CD4-positive, alpha-beta T cell (primary cell): ENCODE data around the gene STOML3. TPM values are rescaled to one million over a fixed set of nuclear protein-coding genes. Genes with fewer than 3 reads are reported as not detected.
"Not testable (repeated sequence)": the region's sequence is repeated elsewhere in the genome, so short reads cannot be mapped to it uniquely, and the experiment has no call there.

Experiments
- ATAC-seq: fragments of 200-7000 bp; cut with Tn5 transposase; one replicate; pipeline ENCODE4 v1.10.0; 2022; ENCODE audit warnings: mild to moderate bottlenecking; ENCODE audit not compliant: poor library complexity
- CTCF ChIA-PET: fragments of 350-600 bp; sonication (Branson Sonifier 250); formaldehyde crosslinking; loops from one replicate; lab custom pipeline; 2021; ENCODE audit warnings: antibody characterized with exemption, inconsistent platforms; lab: Charles Lee
- POLR2A ChIA-PET: fragments of 350-600 bp; sonication (Branson Sonifier 250); formaldehyde crosslinking; loops from one replicate; lab custom pipeline; 2021; ENCODE audit warnings: antibody characterized with exemption, inconsistent platforms; lab: Charles Lee
- DNase-seq, 14 experiments: peaks; one replicate each; pipeline ENCODE4 v3.0.0-alpha.2; 2013 to 2020; ENCODE audit warnings: mixed read lengths in 2 of 14
- H3K27ac ChIP-seq, 2 donors: one replicate each; pipeline versions ENCODE4 v1.5.1 to v1.7.0; 2013; ENCODE audit warnings: low read length in 2 of 2, low read depth in 1 of 2, mild to moderate bottlenecking in 1 of 2
- H3K27me3 ChIP-seq, 2 experiments: 1 replicate in 1 of 2; 2 replicates in 1 of 2; pipeline versions ENCODE4 v1.6.1 to v1.7.0; 2013; ENCODE audit warnings: low read length in 2 of 2, control low read depth in 1 of 2, mild to moderate bottlenecking in 1 of 2, moderate library complexity in 1 of 2; ENCODE audit not compliant: insufficient read depth in 2 of 2, control insufficient read depth in 1 of 2
- H3K36me3 ChIP-seq: one replicate; pipeline ENCODE4 v1.6.1; 2013; ENCODE audit warnings: low read length, control low read depth; ENCODE audit not compliant: insufficient read depth
- H3K4me1 ChIP-seq: one replicate; pipeline ENCODE4 v1.6.1; 2013; ENCODE audit warnings: low read length, control low read depth; ENCODE audit not compliant: insufficient read depth
- H3K4me3 ChIP-seq: one replicate; pipeline ENCODE4 v1.5.1; 2013; ENCODE audit warnings: mild to moderate bottlenecking, low read length, moderate library complexity
- H3K9me3 ChIP-seq, 2 experiments: 1 replicate in 1 of 2; 2 replicates in 1 of 2; pipeline versions ENCODE4 v1.6.1 to v1.7.0; 2013; ENCODE audit warnings: low read length in 2 of 2, mild to moderate bottlenecking in 2 of 2, control low read depth in 1 of 2, moderate library complexity in 1 of 2; ENCODE audit not compliant: control insufficient read depth in 1 of 2, insufficient read depth in 1 of 2
- H3K27ac Mint-ChIP-seq: one replicate; pipeline ENCODE4 v1.8.0; 2020; ENCODE audit warnings: mixed read lengths
- H3K27me3 Mint-ChIP-seq: one replicate; pipeline ENCODE4 v1.8.0; 2021; ENCODE audit warnings: mixed read lengths
- H3K36me3 Mint-ChIP-seq: one replicate; pipeline ENCODE4 v1.8.0; 2021; ENCODE audit warnings: low read depth, mixed read lengths
- H3K4me1 Mint-ChIP-seq: one replicate; pipeline ENCODE4 v1.8.0; 2021; ENCODE audit warnings: low read depth, mixed read lengths
- H3K4me3 Mint-ChIP-seq: one replicate; pipeline ENCODE4 v1.8.0; 2020; ENCODE audit warnings: mild to moderate bottlenecking, mixed read lengths
- H3K9me3 Mint-ChIP-seq: one replicate; pipeline ENCODE4 v1.8.0; 2020; ENCODE audit warnings: mixed read lengths
- CTCF ChIP-seq: fragments of 200-600 bp; IDR thresholded peaks from one replicate; pipeline ENCODE4 v1.8.0; 2022; ENCODE audit warnings: antibody characterized with exemption, mild to moderate bottlenecking
- intact Hi-C, 2 experiments: fragments of 100-400 bp; cut with DNase I in 1 of 2; cut with micrococcal nuclease in 1 of 2; formaldehyde crosslinking; loops; one replicate each; pipeline versions ENCODE4 v1.15.1 to v1.9.0; 2023 to 2025; cut with DNase I, micrococcal nuclease
- total RNA-seq, 174 experiments: library from RNA in 2 of 174; stranded (reverse) in 2 of 174; gene quantifications; one replicate each; pipeline ENCODE4 v1.2.3 and lab custom pipeline; 2021 to 2026

The STOML3 gene
- total RNA-seq, 2 experiments from 2014 or later: not detected

GRCh38 chr13:39012608-39013007, 22.0 kb upstream of the STOML3 start:
- no peaks in the 10 kb centered on the region for H3K9me3 Mint-ChIP-seq
- no peaks in the 10 kb centered on the region for H3K9me3 ChIP-seq
- TF ChIP-seq CTCF: no peak
- DNase-seq (no peak), ATAC-seq (no peak)
- no peak overlapping the region for H3K4me3 ChIP-seq
- ChIA-PET POLR2A (no interaction called here), CTCF (no interaction called here)
- no peak overlapping the region for H3K27ac ChIP-seq
- no peaks in the 10 kb centered on the region for H3K27me3 Mint-ChIP-seq
- intact Hi-C loops: loop anchor here in 1 of 2 experiments (10.0 kb wide), 1 partner anchor 1938 kb away; no protein-coding TSS in a partner anchor
- no peaks in the 10 kb centered on the region for H3K27me3 ChIP-seq
- no peaks in the 10 kb centered on the region for H3K4me1 ChIP-seq
- peaks cover 92% of the 10 kb centered on the region for H3K36me3 Mint-ChIP-seq
- no peak overlapping the region for H3K4me3 Mint-ChIP-seq
- H3K27ac Mint-ChIP-seq: no peak overlapping the region
- no peaks in the 10 kb centered on the region for H3K4me1 Mint-ChIP-seq
- H3K36me3 ChIP-seq: peaks cover 74% of the 10 kb centered on the region

- H3K27ac Mint-ChIP-seq, H3K4me3 ChIP-seq, H3K4me3 Mint-ChIP-seq, H3K9me3 Mint-ChIP-seq, intact Hi-C loops, CTCF ChIA-PET, H3K4me1 ChIP-seq, H3K27ac ChIP-seq, H3K4me1 Mint-ChIP-seq, H3K27me3 Mint-ChIP-seq, ATAC-seq, H3K27me3 ChIP-seq, DNase-seq, H3K9me3 ChIP-seq: not testable (repeated sequence)
- POLR2A ChIA-PET: interaction anchor here (0.7 kb wide), 1 partner anchor 27 kb away, joined by 3 read pairs; no protein-coding TSS in a partner anchor
- peaks cover 36% of the 10 kb centered on the region for H3K36me3 Mint-ChIP-seq
- H3K36me3 ChIP-seq: peaks cover 15% of the 10 kb centered on the region
Measured at GRCh38 chr13:39006371-39007111, 15.9 kb upstream of the STOML3 start.

GRCh38 chr13:38998739-38999138, 8.1 kb upstream of the STOML3 start:
- H3K27me3 Mint-ChIP-seq: no peaks in the 10 kb centered on the region
- DNase-seq: no peak
- Histone ChIP-seq H3K9me3 (no peaks in the 10 kb centered on the region), H3K4me1 (no peaks in the 10 kb centered on the region), H3K27ac (no peak overlapping the region), H3K27me3 (no peaks in the 10 kb centered on the region), H3K4me3 (no peak overlapping the region), H3K36me3 (no peaks in the 10 kb centered on the region)
- intact Hi-C loops: no loop called here
- POLR2A ChIA-PET: no interaction called here
- no peak overlapping the region for H3K27ac Mint-ChIP-seq
- no peaks in the 10 kb centered on the region for H3K36me3 Mint-ChIP-seq
- no peaks in the 10 kb centered on the region for H3K4me1 Mint-ChIP-seq
- TF ChIP-seq CTCF: no peak
- no peaks in the 10 kb centered on the region for H3K9me3 Mint-ChIP-seq
- CTCF ChIA-PET: interaction anchor here (0.6 kb wide), 1 partner anchor 133 kb away, joined by 3 read pairs; no protein-coding TSS in a partner anchor
- H3K4me3 Mint-ChIP-seq: no peak overlapping the region
- ATAC-seq: no peak

GRCh38 chr13:38993381-38993780, 2.8 kb upstream of the STOML3 start:
- no peak overlapping the region for H3K27ac ChIP-seq
- Mint-ChIP-seq H3K27ac (no peak overlapping the region), H3K4me3 (no peak overlapping the region), H3K9me3 (no peaks in the 10 kb centered on the region), H3K27me3 (no peaks in the 10 kb centered on the region), H3K4me1 (no peaks in the 10 kb centered on the region), H3K36me3 (no peaks in the 10 kb centered on the region)
- ChIA-PET CTCF (no interaction called here), POLR2A (no interaction called here)
- no peaks in the 10 kb centered on the region for H3K36me3 ChIP-seq
- no peak for TF ChIP-seq CTCF
- ATAC-seq: no peak
- H3K27me3 ChIP-seq: no peaks in the 10 kb centered on the region
- no peaks in the 10 kb centered on the region for H3K9me3 ChIP-seq
- no peaks in the 10 kb centered on the region for H3K4me1 ChIP-seq
- H3K4me3 ChIP-seq: no peak overlapping the region
- DNase-seq: no peak
- intact Hi-C loops: no loop called here
